Hematopoietic multipotent progenitor cell treated with erythropoietin and hydrocortisone succinate and interleukin-3 and kit ligand, for 8 days (in vitro differentiated cells): Measurements from ENCODE around the gene UBXN4.

Experiments used
- DNase-seq: peaks from one replicate; pipeline ENCODE4 v3.0.0-alpha.2; 2015

Gene UBXN4

GRCh38 chr2:135812907-135813511 lies 71.4 kb downstream of the UBXN4 start:
- DNase-seq = no peak

GRCh38 chr2:135815269-135815668 lies 73.6 kb downstream of the UBXN4 start:
- no peak for DNase-seq

- no peak for DNase-seq
These were observed 75.8 kb downstream of the UBXN4 start for GRCh38 chr2:135817466-135817865.

- DNase-seq = no peak
These were observed 76.3 kb downstream of the UBXN4 start for GRCh38 chr2:135817951-135818350.

- no peak for DNase-seq
These were observed 77.4 kb downstream of the UBXN4 start for GRCh38 chr2:135818937-135819610.

GRCh38 chr2:135820003-135820618 lies 78.5 kb downstream of the UBXN4 start:
- DNase-seq = no peak

- DNase-seq = no peak
These were observed 79.5 kb downstream of the UBXN4 start for GRCh38 chr2:135821190-135821589.

GRCh38 chr2:135822855-135823254 lies 81.2 kb downstream of the UBXN4 start:
- no peak for DNase-seq

GRCh38 chr2:135825131-135825530 lies 83.5 kb downstream of the UBXN4 start:
- no peak for DNase-seq

GRCh38 chr2:135825550-135826176 lies 84.0 kb downstream of the UBXN4 start:
- no peak for DNase-seq

GRCh38 chr2:135826544-135826943 lies 84.9 kb downstream of the UBXN4 start:
- no peak for DNase-seq

GRCh38 chr2:135829378-135830135 lies 87.9 kb downstream of the UBXN4 start:
- no peak for DNase-seq

GRCh38 chr2:135831180-135831812 lies 89.6 kb downstream of the UBXN4 start:
- DNase-seq = no peak

GRCh38 chr2:135832891-135833290 lies 91.2 kb downstream of the UBXN4 start:
- DNase-seq = no peak
